Measurements from ENCODE around the gene PDHB.

DNA sequence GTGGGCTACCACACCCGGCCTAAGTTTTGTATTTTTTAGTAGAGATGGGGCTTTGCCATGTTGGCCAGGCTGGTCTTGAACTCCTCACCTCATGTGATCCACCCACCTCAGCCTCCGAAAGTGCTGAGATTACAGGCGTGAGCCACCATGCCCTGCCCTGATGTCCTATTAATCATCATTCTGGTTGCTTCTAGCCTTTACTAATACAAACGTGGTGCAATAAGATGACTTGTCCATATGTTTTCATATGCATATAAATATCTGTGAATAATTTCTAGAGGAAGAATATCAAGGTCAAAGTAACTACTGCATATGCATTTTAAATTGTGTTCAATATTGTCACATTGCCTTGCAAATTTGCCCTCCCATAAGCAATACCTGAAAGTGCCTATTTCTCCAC lies 25.5 kb upstream of the PDHB start:
- TF ChIP-seq CTCF (IDR thresholded peaks at IDR 0.05 in 8 of 11, conservative IDR thresholded peaks at IDR 0.05 in 3 of 11), result no peak
- no peak for TF ChIP-seq POLR2A (IDR thresholded peaks at IDR 0.05)
- TF ChIP-seq POLR2AphosphoS5 (IDR thresholded peaks at IDR 0.05), result no peak

Measured in spleen (tissue), 7 donors.